WERI-Rb-1 (cell line): ENCODE data around the gene RALA.

Source experiments
- DNase-seq: peaks from one replicate; pipeline ENCODE4 v3.0.0-alpha.2; 2020
- H3K27ac ChIP-seq: fragments of 250-450 bp; sonication (Bioruptor Pico); 2 replicates; pipeline ENCODE4 v1.5.1; 2020; ENCODE audit warnings: mild to moderate bottlenecking, moderate library complexity
- H3K27me3 ChIP-seq: fragments of 250-450 bp; sonication (Bioruptor Pico); 2 replicates; pipeline ENCODE4 v1.5.1; 2021; ENCODE audit warnings: mild to moderate bottlenecking, low read depth, moderate library complexity; ENCODE audit not compliant: insufficient read depth, severe bottlenecking
- H3K36me3 ChIP-seq: fragments of 250-450 bp; sonication (Bioruptor Pico); 2 replicates; pipeline ENCODE4 v1.5.1; 2020; ENCODE audit warnings: mild to moderate bottlenecking, moderate library complexity
- H3K4me3 ChIP-seq: 2 replicates; pipeline ENCODE4 v1.5.1; 2011; ENCODE audit warnings: low read depth, mild to moderate bottlenecking, control low read depth, low read length
- H3K9me3 ChIP-seq: fragments of 250-450 bp; sonication (Bioruptor Pico); 2 replicates; pipeline ENCODE4 v1.5.1; 2021; ENCODE audit warnings: mild to moderate bottlenecking, moderate library complexity; ENCODE audit not compliant: severe bottlenecking
- TF ChIP-seq, protein P1 (sequence below): IDR thresholded peaks from 2 replicates; pipeline ENCODE4 v1.5.1; 2011; ENCODE audit warnings: low read depth, mild to moderate bottlenecking, control low read depth, inconsistent platforms, low read length

RALA gene

GRCh38 chr7:39651265-39651664, 27.9 kb downstream of the RALA start:
- Histone ChIP-seq H3K27ac (no peak overlapping the region), H3K9me3 (no peaks in the 10 kb centered on the region), H3K36me3 (peaks cover 2% of the 10 kb centered on the region; the same call in 1 of the 2 replicates), H3K27me3 (no peaks in the 10 kb centered on the region), H3K4me3 (no peak overlapping the region)
- DNase-seq: no peak
- TF ChIP-seq, protein P1, sequence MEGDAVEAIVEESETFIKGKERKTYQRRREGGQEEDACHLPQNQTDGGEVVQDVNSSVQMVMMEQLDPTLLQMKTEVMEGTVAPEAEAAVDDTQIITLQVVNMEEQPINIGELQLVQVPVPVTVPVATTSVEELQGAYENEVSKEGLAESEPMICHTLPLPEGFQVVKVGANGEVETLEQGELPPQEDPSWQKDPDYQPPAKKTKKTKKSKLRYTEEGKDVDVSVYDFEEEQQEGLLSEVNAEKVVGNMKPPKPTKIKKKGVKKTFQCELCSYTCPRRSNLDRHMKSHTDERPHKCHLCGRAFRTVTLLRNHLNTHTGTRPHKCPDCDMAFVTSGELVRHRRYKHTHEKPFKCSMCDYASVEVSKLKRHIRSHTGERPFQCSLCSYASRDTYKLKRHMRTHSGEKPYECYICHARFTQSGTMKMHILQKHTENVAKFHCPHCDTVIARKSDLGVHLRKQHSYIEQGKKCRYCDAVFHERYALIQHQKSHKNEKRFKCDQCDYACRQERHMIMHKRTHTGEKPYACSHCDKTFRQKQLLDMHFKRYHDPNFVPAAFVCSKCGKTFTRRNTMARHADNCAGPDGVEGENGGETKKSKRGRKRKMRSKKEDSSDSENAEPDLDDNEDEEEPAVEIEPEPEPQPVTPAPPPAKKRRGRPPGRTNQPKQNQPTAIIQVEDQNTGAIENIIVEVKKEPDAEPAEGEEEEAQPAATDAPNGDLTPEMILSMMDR: no peak

DNA sequence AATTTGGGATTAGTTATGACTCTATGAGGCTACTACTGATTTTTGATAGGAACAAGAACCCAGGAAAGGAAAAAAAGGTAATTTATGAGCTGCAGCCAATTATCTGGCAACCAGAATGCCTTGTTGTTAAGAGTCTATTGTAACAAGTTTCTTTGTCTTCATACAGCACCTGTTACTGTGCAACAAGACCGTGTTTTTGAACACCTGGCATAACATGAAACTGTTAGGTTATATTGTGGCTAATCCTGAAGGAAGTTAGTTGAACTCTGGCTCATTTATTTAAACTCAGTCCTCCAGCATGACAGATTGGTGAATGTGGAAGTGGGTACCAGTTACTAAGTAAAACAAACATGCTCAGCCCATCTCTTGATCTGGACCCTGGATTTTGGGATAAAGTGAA, 33.0 kb downstream of the RALA start:
- no peak overlapping the region for H3K27ac ChIP-seq
- H3K9me3 ChIP-seq: peaks cover 6% of the 10 kb centered on the region
- H3K4me3 ChIP-seq: no peak overlapping the region
- no peak for DNase-seq
- H3K27me3 ChIP-seq: no peaks in the 10 kb centered on the region
- TF ChIP-seq, protein P1: no peak
- peaks cover 15% of the 10 kb centered on the region for H3K36me3 ChIP-seq

DNA sequence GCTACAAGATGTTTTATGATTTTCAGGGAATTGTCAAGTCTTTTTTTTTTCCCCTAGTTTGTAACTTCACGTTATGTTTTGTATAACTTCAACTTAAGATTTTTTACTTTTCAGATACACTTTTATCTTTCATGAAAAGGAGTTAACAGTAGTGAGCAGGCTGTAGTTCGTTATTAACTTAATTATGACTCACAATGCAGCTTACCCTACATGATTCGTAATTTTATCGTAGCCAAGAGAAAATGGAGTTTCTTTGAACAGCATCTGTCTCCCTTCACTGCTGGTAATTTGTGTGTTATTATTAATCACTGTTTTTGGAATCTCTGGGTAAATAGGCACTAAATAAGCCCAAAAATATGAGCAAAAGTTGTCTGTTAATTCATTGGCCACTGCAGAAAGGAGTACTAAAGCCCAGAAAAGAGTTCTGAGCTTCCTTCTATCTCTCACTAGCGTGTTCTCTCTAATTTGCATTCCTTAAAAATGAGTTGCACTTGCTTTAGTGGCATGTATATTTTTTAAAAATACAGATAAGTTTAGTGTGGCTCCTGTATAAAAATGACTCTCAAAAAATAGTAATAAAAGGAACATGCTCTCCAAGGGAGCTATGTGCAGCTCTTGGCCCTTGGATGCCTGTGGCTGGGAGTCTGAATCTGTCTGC, 36.1 kb downstream of the RALA start:
- DNase-seq: no peak
- Histone ChIP-seq H3K36me3 (peaks cover 31% of the 10 kb centered on the region), H3K9me3 (peaks cover 21% of the 10 kb centered on the region), H3K27ac (no peak overlapping the region), H3K27me3 (no peaks in the 10 kb centered on the region), H3K4me3 (no peak overlapping the region)
- TF ChIP-seq, protein P1: no peak

GRCh38 chr7:39661960-39662359, 38.6 kb downstream of the RALA start:
- peaks cover 21% of the 10 kb centered on the region for H3K9me3 ChIP-seq
- peaks cover 35% of the 10 kb centered on the region for H3K36me3 ChIP-seq
- no peak for DNase-seq
- TF ChIP-seq, protein P1: no peak
- no peak overlapping the region for H3K4me3 ChIP-seq
- no peak overlapping the region; the same call in 1 of the 2 replicates for H3K27ac ChIP-seq
- no peaks in the 10 kb centered on the region for H3K27me3 ChIP-seq

DNA sequence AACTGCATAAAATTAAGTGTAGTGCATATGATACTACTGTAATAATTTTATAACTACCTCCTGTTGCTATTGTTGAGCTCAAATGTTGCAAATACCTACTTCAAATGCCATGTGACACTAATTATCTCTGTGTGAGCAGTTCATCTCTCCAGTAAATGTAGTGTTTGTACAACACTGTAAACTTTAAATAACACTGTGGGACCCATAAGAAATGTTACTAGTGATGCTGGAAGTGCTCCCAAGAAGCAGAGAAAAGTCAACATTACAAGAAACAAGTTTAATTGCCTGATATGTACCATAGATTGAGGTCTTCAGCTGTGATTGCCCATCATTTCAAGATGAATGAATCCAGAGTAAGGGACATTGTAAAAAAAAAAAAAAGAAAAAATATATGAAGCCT, 39.9 kb downstream of the RALA start:
- peaks cover 32% of the 10 kb centered on the region for H3K36me3 ChIP-seq
- peak overlapping the region; percentile 85 for H3K27ac ChIP-seq
- peaks cover 21% of the 10 kb centered on the region for H3K9me3 ChIP-seq
- no peak overlapping the region for H3K4me3 ChIP-seq
- DNase-seq: no peak
- no peaks in the 10 kb centered on the region for H3K27me3 ChIP-seq
- TF ChIP-seq, protein P1: no peak

- TF ChIP-seq, protein P1: no peak
- H3K4me3 ChIP-seq: no peak overlapping the region
- DNase-seq: peak; percentile 47
- H3K27me3 ChIP-seq: no peaks in the 10 kb centered on the region
- peaks cover 29% of the 10 kb centered on the region for H3K36me3 ChIP-seq
- peak overlapping the region; percentile 85 for H3K27ac ChIP-seq
- peaks cover 21% of the 10 kb centered on the region for H3K9me3 ChIP-seq
These were observed 40.7 kb downstream of the RALA start for GRCh38 chr7:39664057-39664456.
